GM19395 (cell line): Measurements from ENCODE around the gene ADAR.

ENCODE experiments used
- ATAC-seq: cut with Tn5 transposase; IDR thresholded peaks from one replicate; pipeline ENCODE4 v1.9.1; 2021; ENCODE audit warnings: mild to moderate bottlenecking, moderate library complexity; ENCODE audit not compliant: unreplicated experiment

The ADAR gene

GRCh38 chr1:154558720-154559465 lies 49.1 kb downstream of the ADAR start:
- ATAC-seq, result peak; percentile 87

- no peak for ATAC-seq
Measured at GRCh38 chr1:154557939-154558719, 49.9 kb downstream of the ADAR start, which contains the start of gene UBE2Q1. Gene UBE2Q1 (minus strand): TSS chr1:154558662. CDS start chr1:154558553, 109 bp downstream.

GRCh38 chr1:154557248-154557938 lies 50.6 kb downstream of the ADAR start:
- ATAC-seq, result no peak

DNA sequence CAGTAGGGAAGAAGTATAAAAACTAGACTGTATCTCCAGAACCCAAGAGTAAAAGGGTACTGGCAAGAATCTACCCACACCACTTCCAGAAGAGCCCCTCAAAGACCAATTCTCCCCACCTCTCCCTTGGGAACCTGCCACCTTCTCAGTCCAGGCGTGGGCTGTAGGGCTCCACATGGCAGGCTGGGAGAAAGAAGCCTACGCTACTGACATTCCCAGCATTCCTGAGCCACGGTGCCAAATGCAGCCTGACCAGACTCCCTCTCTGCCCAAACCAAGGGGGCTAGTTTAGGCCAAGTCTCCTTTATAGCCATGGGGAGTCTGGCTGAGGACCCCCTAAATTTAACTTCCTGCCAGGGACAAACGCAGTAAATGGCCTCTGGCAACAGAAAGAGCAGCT lies 51.6 kb downstream of the ADAR start:
- ATAC-seq, result no peak

GRCh38 chr1:154553056-154554030 lies 54.6 kb downstream of the ADAR start:
- ATAC-seq, result no peak

GRCh38 chr1:154552036-154552435 lies 56.0 kb downstream of the ADAR start:
- no peak for ATAC-seq

DNA sequence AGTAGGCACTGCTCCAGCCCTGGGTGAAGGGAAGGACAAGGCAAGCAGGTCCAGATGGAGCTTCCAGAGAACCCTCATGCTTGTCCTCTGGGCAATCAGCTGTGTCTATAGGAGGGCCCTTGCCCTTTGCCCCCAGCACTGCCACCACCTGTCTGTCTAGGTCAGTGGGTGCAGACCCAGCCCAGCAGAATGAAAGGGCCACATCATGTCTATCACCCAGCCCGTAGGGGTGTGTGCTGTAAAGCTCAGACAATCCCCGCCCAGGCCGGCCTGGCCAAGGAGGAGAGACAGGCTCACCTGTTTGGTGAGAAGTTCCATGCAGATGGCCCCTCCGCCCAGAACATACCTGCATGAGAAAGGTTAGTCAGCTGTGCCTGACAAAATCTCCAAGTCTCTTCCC lies 56.5 kb downstream of the ADAR start:
- ATAC-seq, result no peak

DNA sequence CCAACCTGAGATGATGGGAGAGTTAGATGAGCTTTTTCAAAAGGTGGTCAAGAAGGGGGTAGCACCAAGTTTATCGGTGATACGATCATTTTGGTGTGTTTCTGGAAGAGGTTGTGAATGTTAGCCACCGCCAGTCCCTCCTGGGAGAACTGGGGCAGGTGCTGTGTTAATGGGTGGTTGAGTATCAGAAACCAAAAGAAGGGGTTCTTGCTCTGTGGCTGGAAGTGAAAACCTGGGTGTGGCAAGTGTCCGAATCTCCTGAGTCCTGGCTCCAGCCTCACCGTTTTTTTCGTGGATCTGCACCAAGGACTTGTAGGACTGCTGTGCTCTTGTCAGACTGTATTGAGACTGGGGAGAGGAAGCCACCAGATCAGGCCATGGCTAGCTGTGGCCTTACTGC lies 57.3 kb downstream of the ADAR start:
- no peak for ATAC-seq

DNA sequence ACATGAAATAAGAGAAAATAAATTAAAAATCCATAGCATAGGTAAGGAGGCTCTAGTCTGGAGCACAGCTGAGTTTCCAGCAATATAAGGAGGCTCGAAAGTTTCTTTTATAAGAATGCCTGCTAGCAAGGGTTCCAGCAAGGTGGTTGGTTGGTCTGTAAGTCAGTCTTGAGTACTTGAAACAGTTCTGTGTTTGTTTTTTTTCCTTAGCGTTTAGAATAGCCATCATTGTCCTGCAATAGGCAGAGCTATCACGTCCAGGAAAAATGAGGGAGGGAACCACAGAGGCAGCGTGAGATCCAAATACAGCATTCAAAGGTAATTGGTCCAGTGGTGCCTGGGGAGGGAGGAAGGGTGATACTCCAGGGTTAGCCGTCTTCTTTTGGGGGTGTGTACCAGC lies 57.9 kb downstream of the ADAR start:
- ATAC-seq, result no peak

GRCh38 chr1:154549202-154549770 lies 58.7 kb downstream of the ADAR start:
- no peak for ATAC-seq

GRCh38 chr1:154548028-154548427 lies 60.0 kb downstream of the ADAR start:
- no peak for ATAC-seq

GRCh38 chr1:154547105-154547732 lies 60.8 kb downstream of the ADAR start:
- no peak for ATAC-seq

DNA sequence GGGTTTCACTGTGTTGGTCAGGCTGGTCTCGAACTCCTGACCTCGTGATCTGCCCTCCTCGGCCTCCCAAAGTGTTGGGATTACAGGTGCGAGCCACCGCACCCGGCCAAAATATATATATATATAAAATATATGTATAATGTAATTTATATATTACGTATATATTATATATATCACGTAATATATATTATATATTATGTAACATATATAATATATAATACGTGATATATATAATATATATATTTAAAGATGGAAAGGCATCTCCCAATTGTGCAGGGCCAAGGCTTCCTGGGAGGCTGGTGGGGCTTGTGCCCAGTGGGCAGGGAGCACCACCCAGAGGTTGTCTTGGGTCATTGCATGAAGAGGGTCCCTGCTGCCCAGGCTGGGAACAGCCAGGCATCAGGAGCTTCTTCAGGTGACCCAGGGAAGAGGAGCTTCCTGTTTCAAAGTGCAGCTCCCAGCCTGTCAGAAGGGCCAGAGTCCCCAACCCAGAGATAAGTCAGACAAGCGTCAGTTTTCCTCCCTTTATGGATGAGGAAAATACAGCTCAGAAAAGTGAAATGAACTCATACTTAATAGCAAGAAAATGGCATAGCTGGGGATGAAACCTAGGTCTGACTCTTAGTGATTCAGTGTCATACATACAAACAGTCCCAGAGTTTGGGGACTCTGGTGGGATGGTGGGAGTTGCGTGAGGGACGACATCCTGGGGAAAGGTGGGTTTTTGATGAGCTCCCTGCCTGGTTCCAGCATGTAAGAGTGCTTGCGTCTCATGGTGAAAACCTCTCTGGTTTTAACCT lies 61.5 kb downstream of the ADAR start:
- ATAC-seq, result no peak

DNA sequence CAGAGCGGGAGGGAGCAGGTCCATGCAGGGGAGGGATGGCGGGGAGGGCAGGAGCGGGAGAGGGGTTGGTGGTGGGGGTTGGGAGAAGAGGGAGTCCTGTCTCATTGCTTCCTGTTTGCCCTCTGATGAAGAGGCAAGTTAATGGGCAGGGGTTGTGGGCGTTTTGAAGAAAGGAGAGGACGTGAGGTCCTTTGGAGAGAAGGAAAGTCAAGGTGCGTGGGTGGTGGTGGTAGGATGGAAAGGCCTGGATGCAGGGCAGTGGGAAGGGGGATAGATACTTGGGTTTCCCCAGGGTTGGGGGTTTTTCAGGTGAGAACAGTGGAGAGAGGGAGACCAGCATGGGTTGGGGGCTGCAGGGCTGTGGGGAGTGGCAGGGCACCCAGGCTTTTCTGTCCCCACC lies 66.8 kb downstream of the ADAR start:
- no peak for ATAC-seq

DNA sequence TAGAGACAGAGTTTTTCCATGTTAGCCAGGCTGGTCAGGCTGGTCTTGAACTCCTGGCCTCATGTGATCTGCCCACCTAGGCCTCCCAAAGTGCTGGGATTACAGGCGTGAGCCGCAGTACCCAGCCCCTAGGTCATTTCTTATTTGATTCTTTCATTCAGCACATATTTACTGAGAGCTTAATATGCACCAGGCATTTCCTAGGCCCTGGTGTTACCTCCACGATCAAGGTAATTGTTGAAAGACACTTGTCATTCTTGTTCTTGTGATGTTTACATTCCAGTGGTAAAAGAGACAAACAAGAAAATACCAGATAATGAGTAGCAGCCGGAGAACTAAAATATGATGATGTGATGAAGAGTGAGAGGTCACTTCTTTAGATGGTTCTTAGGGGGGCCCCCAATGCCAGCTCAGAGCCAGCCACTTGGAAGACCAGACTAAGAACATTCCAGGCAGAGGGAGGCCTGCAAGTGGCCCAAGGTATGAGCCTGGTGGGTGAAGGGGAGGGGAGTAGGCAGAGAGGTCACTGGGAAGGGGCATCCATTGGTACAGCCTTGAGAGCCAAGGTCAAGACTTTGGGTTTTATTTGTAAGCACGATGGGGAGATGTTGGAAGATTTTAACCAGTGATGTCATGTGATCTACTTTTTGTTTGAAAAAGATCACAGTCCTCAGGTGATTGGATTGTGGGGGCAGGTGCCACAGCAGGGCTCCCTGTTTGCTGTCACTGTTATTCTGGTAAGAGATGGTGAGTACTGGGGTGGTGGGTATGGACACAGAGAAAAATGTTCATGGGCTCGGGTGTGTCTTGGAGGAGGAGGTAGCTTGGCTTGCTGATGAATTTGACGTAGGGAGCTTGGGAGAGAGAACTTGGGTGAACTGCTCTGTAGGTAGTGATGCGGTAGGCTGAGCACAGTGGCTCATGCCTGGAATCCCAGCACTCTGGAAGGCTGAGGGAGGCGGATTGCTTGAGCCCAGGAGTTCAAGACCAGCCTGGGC lies 68.2 kb downstream of the ADAR start:
- no peak for ATAC-seq

DNA sequence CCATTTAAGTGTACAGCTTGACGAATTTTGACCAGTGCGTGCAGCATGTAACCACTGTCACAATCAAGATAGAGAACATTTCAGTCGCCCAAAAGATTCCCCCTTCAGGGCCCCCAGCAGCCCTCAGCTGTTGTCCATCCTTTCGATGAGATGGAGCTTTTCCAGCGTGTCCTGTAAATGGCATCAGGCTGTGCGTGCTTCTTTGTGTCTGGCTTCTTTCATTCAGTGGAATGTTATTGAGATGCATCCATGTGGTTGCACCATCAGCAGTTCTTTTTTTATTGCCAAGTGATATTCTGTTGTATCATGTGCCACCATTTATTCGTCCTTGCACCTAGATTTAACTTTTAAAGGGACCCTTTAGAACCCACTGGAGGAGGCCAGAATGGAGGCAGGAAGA lies 71.4 kb downstream of the ADAR start:
- ATAC-seq, result no peak

DNA sequence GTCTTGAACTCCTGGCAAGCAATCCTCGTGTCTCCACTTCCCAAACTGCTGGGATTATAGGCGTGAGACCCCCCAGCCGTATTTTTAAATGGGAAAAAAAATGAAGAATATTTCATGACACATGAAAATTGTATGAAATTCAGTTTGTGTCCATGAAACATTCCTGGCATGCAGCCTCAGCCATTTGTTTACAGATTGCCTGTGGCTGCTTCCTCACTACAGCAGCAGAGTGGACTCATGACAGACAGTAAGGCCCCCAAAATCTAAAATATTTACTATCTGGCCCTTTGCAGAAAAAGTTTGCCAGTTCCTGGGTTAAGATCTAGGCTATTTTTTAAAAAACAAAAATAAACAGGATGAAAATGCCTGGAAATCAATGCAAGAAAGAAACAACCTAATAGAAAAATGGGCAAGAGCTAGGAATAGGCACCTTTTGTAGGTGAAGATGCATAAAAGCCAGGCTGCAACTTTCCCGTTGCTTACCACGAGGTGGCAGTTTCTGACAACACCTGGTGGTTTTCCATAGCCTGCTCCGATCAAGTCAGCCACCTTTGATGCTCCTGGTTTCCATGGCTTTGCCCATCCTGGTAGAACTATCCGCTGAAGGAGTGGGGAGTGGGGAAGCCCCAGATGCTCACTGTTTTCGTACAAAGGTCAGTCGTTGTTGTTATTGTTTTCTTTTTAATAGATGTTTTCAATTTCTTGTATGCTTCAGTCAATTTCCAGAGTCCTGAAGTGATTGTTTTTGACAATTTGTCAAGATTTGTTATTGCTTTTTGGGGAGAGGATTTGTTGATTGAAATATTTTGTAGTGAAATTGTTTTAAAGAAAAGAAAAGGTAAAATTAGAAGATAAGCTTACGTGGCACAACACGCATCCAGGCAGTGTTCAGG lies 73.8 kb downstream of the ADAR start:
- ATAC-seq, result no peak
